Measurements from ENCODE around the gene CRIM1.
A peak's percentile ranks its signal among the peaks of the same experiment; 100 is the strongest.
"Not testable (repeated sequence)": the region's sequence is repeated elsewhere in the genome, so short reads cannot be mapped to it uniquely, and the experiment has no call there.

Gene CRIM1

DNA sequence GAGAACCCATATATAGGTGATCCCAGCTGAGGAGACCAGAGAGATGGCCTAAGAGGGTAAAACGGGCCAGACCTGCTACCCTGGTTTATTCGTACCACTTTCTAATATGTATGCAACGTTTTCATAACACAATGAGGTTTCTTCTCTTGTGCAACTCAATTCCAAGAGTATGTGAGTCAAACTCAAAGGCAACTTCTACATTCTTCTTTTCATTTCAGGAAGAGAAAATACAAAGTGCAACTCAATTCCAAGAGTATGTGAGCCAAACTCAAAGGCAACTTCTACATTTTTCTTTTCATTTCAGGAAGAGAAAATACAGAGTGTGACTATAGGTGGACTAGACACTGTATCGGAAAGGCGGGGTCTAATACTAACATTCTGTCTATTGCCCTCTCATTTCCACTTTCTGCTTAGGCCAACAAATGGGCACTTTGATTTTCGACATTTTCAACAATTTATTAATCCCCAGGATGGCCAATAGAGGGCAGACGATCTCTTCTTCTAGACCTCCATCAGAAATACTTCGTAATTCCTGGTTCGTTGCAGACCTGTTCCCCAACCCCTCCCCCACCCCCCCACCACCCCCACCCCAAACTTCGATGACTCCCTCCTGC lies 3.7 kb upstream of the CRIM1 start:
- no peak for DNase-seq (ENCODE audit: low read depth in 2 of 2)

DNA sequence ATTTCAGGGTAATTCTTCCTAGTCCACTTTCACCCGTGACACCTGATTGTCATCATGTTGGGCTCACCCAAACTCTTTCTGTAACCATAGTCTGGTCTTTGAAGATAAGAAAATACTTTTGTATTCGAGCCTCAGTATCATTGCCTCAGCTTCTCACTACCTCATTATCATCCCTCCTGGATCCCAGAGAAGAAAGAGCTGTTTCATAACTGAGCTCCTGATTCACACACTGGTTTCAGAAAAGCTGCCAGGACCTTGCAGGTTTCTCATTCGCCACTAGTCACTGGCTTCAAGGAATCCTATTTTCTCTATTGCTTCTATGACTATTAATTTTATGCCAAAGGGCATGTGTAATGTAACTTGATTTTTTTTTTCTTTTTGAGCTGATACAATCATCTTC lies 2.9 kb upstream of the CRIM1 start:
- no peak for DNase-seq (ENCODE audit: low read depth in 2 of 2)

DNA sequence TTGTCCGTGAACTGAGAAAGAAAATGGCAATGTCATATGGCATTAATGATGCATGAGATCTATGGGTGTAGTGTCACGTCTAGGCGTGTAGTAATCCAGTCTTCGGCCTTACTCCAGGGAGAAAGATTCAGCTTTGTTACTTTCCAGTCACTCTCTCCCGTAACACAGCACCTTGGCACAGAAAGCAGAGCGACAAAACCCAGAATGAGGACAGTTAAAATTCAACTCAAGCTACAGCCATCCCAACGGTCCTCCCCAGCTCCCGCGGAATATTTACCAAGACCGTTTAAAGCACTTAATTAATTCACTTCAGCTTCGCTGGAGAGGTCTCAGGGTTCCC lies 797 bp upstream of the CRIM1 start:
- DNase-seq (ENCODE audit: low read depth in 2 of 2), result no peak

DNA sequence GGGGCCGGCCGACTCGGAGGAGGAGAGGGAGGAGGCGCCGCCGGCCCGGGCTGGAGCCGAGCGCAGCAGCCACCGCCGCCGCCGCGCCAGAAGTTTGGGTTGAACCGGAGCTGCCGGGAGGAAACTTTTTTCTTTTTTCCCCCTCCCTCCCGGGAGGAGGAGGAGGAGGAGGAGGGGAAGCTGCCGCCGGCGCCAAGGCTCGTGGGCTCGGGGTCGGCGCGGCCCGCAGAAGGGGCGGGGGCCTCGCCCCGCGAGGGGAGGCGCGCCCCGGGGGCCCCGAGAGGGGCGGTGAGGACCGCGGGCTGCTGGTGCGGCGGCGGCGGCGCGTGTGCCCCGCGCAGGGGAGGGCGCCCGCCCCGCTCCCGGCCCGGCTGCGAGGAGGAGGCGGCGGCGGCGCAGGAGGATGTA lies 316 bp downstream of the CRIM1 start:
- DNase-seq (ENCODE audit: low read depth in 2 of 2), result no peak

DNA sequence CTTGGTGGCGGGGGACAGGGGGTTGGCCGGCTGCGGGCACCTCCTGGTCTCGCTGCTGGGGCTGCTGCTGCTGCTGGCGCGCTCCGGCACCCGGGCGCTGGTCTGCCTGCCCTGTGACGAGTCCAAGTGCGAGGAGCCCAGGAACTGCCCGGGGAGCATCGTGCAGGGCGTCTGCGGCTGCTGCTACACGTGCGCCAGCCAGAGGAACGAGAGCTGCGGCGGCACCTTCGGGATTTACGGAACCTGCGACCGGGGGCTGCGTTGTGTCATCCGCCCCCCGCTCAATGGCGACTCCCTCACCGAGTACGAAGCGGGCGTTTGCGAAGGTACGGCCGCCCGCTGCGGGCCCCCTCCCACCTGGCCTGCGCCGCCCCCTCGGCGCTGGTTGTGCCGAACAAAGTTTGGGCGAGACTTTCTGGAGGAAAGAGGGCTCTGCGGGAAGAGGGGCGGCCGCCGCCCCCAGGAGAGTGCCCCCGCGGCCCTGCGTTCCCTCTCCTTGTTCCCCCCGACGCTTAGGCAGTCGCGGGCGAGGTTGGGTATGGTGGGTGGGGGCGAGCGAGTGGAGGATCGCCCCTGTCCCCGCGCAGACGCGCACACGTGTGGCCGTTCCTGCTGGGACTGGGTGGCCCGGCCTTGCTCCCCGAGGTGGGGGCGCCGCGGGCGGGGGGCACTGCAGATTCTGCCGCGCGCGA lies 866 bp downstream of the CRIM1 start:
- peak; percentile 28 for DNase-seq (ENCODE audit: low read depth in 2 of 2)

DNA sequence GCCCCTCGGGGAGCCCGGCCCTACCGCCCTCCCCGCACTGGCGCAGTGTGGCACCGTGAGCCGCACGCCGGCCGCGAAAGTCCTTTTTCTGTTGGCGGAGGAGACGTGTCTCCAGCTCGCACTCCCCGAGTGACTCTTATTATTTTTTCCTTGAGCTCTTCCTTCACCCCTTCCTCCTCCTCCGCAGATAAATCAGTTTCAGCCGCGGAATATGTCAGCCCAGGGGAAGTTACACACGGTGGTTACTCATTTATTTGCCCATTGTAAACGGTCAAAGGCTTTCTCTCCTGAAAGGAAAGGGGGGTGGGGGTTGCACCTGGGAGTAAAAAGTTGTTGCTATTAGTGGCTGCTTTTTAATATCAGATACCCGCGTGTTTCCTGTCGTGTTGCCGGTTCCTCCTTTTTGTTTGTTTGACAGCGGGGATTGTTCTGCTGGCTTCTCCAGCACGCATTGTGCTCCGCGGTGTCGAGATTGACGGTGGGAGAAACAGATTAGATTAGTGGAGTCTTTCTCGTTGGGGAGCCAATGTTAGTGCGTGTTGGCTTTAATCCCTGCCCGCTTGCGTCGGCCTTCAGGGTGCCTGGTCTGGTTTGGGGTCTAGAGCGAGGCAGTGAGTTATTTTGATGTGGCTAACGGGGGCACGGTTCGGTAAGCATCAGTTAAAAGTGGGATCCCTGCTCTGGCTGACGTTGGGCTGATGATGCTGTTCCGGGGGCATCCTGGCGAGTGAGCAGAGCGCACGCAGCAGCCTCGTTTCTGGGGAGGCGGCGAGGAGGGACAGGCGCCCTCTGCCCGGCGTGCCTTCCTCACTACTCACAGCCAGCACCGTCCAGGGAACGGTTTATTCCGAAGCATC lies 1.6 kb downstream of the CRIM1 start:
- peak in 1 of 2 donors; percentile 9 for DNase-seq (ENCODE audit: low read depth in 2 of 2)

DNA sequence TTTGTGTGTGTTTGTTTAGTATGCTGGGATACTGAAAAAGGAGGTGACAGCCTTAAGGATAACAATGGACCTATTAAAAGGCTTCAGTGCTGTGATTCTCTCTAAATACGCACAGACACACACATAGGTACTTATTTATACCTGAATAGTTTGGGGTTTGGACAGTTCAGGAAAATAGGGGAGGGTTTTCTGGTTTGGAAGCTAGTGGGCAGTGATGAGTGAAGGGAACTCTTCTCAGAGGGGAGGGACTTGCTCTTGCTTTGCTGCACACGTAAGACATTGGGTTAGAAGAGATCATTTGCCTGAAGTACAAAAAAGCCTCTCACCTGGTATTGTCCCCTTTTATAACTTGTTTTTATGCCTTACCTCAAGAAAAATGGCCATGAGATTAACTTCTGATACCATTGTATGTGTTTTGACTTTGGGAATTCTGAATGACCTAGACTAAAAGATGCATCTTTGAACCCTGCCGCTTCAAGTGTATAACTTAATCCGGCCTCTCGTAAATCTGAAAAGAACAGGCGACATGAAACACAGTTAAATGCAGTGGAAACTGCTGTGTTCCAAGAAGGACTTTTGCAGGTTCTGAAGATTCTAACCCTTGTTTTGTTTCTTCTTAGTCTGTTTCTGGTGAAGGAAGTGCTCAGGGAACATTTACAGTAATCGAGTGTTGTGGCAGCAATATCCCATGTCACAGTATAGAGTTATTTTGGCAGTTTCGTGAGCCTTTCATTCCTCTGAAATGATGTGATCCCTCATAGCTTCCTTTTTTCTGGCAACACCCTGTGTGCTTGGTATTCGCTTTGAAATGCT lies 2.5 kb downstream of the CRIM1 start:
- no peak for DNase-seq (ENCODE audit: low read depth in 2 of 2)

DNA sequence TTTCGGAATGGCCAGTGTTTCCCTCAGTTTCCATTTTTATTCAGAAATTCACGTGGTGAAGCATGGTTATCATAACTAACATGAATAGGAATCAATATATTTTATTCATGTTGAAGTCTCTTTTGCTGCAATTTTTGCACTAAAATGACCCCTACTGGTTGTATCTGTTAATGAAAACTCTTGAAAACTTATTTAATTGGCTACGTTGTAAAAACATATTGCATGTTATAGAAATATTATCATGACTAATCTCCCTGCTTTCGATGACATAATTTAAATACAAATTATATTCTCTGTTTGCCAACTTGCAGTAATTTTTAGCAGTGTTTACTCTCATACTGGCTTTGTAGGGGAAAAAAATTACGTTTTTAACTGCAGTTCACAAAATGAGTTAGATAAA lies 3.5 kb downstream of the CRIM1 start:
- no peak for DNase-seq (ENCODE audit: low read depth in 2 of 2)

DNA sequence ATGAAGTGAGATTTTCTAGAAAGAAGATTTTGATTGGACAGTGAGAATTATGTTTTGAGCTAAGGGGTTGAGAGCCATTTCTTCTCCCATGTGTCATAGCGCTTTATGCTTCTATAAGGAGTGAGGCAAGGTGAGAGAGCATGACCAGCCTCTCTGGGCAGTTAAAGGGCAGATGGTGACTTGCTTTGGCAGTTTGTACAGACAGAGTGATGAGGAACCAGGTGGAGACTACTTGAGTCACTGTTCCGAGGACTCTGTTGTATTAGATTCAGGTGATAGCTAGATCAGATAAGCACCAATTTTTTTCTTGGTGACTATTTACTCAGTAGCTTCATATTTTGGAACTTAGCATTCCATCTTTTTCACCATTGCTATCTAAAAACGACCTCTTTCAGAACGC lies 4.5 kb downstream of the CRIM1 start:
- no peak for DNase-seq (ENCODE audit: low read depth in 2 of 2)

DNA sequence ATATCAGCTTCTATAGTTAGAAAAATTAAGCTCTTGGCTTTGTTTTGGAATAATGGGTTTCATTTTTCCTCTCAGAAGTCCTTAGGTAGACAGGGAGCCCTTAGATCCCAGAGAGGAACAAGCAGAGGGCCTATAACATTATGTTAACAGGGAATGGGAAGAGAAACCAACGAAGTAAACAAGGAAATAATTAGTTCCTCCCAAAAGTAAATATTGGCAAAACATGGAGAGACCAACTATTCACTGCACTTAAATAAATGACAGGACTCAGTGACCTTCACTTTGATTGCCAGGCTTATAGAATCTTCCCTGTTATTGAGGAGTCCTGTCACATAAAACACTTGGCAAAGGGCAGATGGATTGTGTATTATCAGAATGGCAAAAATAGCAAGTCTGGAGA lies 5.3 kb downstream of the CRIM1 start:
- no peak for DNase-seq (ENCODE audit: low read depth in 2 of 2)

DNA sequence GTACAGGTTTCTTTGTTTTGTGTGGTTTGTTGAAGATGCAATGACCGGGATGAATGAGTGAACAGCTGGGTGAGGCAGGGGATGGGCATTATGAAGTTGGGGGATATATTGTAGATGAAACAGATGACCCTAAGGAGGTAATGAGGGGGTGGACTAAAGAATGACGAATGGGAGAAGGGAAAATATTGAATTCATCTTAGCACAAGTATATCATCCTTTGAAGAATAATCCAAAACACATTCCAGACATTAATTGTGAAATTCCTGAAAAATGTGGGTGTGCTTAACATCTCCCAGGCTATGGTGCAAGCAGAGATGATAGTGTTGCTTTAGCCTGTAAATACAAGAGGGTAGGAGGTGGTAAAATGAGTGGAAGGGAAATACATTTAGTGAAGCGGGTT lies 5.8 kb downstream of the CRIM1 start:
- DNase-seq (ENCODE audit: low read depth in 2 of 2), result no peak

DNA sequence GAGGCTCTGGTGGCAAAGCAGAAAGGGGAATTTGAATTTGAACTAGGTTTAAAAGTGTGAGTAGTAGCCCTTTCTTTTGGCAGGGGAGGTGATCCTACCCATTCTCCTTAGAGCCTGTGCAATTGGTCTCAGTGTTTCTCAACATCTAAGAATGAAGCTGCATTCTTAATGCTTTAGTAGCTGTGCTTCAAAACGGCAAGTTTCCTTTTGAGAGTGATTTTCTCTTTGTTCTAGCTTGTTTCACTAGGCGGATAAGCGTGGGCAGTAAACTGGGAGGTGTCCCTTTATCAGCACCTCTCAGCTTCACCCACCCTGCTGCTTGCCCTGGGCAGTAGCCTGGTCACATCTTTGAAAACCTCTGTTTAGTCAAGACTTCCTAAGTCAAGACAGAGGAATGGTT lies 6.7 kb downstream of the CRIM1 start:
- DNase-seq (ENCODE audit: low read depth in 2 of 2), result no peak

DNA sequence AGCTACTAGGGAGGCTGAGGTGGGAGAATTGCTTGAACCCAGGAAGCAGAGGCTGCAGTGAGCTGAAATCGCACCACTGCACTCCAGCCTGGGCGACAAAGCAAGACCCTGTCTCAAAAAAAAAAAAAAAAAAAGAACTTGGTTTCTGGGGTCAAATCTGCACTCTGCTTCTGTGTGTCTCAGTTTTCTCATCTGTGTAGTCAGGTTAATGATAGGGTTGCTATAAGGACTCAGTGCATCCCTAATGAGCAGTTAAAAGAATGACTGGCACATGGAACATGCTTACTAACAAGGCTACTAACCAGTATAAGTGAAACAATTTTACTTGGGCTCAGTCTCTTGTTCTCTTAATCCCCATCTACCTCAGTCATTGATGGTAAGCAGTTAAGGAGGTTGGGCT lies 7.5 kb downstream of the CRIM1 start:
- DNase-seq (ENCODE audit: low read depth in 2 of 2), result not testable (repeated sequence)

DNA sequence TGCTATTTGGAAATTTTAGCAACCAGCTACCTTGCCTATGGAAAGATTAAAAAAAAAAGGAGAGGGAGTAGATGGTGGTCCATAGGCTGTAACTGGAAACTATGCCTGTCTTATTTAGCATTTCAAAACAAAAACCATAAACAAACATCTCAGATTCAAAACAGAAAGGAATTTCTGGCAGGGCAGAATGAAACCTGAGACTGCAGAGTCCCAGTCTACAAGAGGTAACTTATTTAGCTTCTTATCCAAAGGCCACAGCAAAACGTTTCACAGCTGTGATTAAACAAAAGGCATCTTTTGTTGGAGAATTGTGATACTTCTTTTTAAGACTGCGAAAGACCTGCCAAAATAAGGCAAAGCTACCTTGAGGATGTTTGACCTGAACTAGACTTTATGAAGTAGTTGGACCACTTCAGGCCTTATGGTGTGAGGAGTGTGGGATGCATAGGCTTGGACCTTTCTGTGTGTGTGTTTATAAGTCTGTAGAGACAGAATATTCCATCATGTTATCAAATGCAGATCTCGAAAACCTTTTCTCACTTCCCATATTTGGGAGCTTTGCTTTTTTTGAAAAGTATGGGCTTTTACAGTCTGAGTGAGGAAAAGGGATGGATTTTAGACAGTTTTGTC lies 11.0 kb downstream of the CRIM1 start:
- no peak for DNase-seq (ENCODE audit: low read depth in 2 of 2)

DNA sequence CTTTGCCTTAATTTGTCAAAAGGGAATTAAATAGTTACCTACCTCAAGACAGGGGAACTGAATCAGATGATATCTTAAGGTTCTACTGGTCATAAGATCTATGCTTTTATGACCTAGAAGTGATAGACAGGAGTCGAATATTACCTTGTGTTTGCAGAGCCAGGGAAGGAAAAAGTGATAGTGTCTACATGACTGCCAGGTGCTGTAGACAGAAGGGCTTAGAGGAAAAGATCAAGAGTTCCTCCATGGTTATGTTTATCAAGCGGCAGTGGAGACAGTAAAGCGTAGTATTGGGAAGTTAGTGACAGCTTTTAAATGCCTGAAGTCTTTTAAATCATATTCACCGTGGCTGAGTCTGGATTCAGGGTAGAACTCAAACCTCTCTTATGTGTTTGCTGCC lies 11.9 kb downstream of the CRIM1 start:
- DNase-seq (ENCODE audit: low read depth in 2 of 2), result no peak

DNA sequence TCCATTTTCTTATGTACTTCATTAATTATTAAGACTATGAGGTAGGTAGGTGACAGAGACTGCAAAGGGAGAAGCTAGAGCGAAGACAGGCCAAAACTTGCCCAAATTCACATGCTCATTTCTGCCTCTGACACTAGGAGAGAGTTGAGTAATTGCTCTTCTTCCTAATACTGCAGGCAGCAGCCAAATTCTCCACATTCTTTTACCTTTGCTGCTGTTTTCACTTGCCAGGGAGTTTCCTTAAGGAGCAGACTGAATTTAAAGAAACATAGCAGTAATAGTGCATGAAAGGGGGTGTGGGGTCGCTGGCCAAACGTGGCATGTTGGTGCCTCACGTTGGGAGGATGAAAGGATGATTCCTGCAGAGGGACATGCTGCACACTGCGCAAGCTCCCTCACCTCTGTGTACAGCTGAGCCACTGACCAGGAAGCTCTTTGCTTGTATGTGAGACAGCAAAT lies 12.3 kb downstream of the CRIM1 start:
- DNase-seq (ENCODE audit: low read depth in 2 of 2), result no peak

DNA sequence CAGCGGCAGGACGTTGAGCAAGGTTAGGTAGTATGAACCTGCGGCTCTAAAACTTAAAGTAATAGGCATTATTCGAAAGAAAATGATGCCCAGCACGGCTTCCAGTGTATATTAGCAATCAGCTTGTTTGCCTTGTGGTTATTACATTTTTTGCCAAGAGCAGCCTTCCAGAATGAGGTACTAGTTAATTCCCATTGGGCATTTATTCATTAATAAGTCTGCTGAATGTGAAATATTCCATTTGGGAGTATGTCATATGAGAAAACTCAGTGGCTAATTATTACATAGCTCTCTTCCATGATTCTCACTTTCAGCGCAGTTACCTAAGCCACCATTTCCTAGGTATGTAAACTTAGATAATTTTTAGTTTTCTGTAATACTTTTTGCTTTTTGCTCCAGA lies 12.9 kb downstream of the CRIM1 start:
- DNase-seq (ENCODE audit: low read depth in 2 of 2), result no peak

DNA sequence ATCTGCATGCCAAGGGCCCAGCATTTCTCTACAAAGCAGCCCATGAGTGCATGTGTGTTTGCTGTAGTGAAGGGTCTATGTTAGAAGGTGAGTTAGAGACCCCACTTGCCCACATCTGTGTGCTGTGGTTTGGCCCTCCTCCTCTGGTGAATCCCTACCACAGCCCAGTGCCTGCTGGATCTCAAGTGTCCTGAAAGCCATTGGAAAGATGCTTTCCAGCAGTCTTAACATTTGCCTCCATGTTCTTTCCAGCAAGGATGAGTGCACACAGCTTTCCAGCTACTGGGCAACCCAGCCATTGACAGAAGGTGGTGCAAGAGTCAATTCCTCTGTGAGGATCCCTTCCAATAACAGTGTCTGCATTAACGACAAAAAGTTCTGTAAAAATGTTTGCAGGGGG lies 13.6 kb downstream of the CRIM1 start:
- no peak for DNase-seq (ENCODE audit: low read depth in 2 of 2)

DNA sequence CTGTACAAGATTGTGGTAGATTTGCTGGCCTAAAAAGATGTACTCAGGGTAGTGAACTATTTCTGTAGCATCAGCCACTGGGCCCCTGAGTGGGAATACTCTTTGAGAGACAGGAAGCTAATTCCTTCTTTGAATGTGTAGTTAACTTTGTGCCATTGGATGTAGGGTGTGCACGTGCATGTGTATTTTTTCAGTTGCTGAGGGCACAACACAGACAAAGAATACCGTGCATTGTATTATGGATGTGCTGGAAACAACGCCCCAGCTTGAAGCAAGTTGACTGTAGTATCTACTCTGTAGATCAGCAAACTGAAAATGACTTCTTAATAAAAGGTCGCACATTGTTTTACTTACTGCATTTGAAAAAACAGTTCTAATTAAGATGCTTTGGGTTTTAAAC lies 14.1 kb downstream of the CRIM1 start:
- DNase-seq (ENCODE audit: low read depth in 2 of 2), result no peak

DNA sequence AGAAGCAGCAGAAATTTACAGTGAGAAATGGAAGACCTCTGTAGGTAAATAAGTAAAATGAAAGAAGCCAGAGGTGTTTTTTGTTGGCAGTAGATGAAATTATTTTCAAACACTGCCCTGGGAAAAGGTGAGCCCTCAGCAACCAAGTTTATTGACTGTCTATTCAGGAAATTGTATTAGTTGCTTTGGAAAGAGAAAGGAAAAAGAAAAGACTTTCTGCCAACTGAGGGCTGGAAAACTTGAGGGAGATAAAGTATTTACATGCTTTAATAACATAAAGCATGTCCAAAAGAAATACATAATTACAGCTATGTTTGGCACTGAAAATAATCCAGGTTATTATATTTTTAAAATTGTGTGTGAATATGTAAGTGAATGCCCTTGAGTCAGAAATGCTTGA lies 14.7 kb downstream of the CRIM1 start:
- no peak for DNase-seq (ENCODE audit: low read depth in 2 of 2)

DNA sequence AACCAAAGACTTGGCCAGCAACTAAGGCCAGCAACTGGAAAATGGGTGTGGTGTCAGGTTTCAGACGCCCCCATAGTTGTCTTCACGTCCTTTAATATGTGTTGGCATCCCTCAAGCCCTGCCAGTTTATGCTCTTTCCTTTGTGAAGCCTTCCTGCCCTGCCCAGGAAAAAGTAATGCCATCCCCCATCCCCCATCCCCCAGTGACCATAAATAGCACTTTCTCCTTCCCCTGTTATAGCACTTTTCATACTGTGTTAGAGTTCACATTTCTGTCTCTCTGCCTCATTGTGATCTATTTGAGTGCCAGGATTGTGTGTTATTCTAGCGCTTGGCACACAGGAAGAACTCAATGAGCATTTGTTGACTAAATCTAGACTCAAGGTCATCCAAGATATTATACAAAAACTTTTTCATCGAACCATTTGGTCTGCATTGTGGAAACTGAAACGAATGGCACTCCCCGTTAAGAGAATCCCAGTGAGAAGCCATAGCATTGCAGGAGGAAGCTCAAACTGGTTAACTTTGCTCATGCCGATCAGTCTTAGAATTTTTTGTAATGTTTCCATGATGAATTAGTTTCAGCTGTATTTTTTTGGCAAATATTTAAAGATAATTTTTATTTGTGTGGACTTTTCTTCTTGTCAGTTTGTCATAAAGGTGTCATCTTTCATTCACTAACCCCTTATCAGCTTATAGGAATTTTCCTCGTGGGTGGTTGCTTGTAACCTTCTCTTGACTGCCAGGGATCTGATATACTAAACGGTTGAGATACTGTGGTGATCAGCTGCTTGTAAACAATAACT lies 15.7 kb downstream of the CRIM1 start:
- DNase-seq (ENCODE audit: low read depth in 2 of 2), result no peak
